ENCODE results near the gene LRCH1. TPM values are rescaled to one million over a fixed set of nuclear protein-coding genes. Genes with fewer than 3 reads are reported as not detected.
A peak's percentile ranks its signal among the peaks of the same experiment; 100 is the strongest.

The LRCH1 gene
- total and polyA plus RNA-seq, 2 donors (not counting 1 experiment from before 2014, with no cell fraction given) = 12.0 to 12.4 TPM

DNA sequence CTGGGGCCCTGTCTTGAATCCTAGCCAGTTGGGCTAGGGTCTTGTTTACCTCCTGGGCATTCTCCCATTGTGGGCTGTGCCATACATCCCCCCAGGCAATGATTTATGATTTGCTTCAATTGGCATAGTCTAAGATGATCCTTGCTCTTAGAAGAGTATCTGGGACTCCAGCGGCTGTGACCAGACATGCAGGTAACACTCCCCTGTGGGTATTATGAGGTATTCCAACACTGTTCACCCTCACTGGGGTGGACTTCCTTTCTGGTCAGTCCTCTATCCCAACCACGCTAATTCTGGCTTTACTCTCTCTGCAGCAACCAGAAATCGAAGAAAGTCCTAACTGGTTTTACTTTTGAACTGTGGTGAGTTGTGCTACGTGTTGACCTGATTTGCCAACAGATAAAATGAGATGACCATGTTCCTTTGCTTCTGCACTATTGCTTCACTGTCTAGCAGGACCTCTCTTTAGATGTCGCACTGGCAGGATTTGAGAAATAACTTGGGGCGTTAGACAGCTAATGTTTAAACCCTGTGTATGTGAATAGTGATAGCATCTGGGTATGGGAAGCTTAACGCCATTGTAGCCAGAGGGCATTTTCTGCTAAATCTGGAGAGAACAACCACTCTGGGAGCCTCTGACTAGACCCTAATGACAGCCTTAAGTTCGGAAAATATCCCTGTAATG, 6.7 kb upstream of the LRCH1 start:
- Histone ChIP-seq H3K9me3 (ENCODE audit: control insufficient read depth, insufficient read depth, low read depth, low read length) (no peaks in the 10 kb centered on the region), H3K4me1 (ENCODE audit: control insufficient read depth, extremely low read depth, insufficient read depth, low read length) (no peaks in the 10 kb centered on the region), H4K20me1 (ENCODE audit: control insufficient read depth, extremely low read depth, insufficient read depth, low read length) (no peaks in the 10 kb centered on the region), H3K27me3 (ENCODE audit: control insufficient read depth, insufficient read depth, low read length) (peaks cover 2% of the 10 kb centered on the region), H3K27ac (ENCODE audit: insufficient read depth, low read length) (no peak overlapping the region), H3K79me2 (ENCODE audit: control insufficient read depth, insufficient read depth, low read length) (no peaks in the 10 kb centered on the region), H3K9ac (ENCODE audit: insufficient read depth, low read length) (no peak overlapping the region), H3K36me3 (ENCODE audit: control insufficient read depth, insufficient read depth, low read length) (no peaks in the 10 kb centered on the region), H3K4me2 (ENCODE audit: extremely low read depth, insufficient read depth, low read length) (no peak overlapping the region), H3K4me3 (replicated peaks in 1 of 4; ENCODE audit: control extremely low read depth in 1 of 4, insufficient read depth in 1 of 4, low read depth in 3 of 4, low read length in 4 of 4) (no peak overlapping the region), H2AFZ (ENCODE audit: low read length) (no peak overlapping the region)
- no peak for DNase-seq (ENCODE audit: low read depth in 2 of 2)
- no peak for TF ChIP-seq EZH2 (IDR thresholded peaks at IDR 0.05; ENCODE audit: low read length, missing control alignments)
- TF ChIP-seq, protein P1, sequence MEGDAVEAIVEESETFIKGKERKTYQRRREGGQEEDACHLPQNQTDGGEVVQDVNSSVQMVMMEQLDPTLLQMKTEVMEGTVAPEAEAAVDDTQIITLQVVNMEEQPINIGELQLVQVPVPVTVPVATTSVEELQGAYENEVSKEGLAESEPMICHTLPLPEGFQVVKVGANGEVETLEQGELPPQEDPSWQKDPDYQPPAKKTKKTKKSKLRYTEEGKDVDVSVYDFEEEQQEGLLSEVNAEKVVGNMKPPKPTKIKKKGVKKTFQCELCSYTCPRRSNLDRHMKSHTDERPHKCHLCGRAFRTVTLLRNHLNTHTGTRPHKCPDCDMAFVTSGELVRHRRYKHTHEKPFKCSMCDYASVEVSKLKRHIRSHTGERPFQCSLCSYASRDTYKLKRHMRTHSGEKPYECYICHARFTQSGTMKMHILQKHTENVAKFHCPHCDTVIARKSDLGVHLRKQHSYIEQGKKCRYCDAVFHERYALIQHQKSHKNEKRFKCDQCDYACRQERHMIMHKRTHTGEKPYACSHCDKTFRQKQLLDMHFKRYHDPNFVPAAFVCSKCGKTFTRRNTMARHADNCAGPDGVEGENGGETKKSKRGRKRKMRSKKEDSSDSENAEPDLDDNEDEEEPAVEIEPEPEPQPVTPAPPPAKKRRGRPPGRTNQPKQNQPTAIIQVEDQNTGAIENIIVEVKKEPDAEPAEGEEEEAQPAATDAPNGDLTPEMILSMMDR (conservative IDR thresholded peaks at IDR 0.05 in 1 of 2, IDR thresholded peaks at IDR 0.05 in 1 of 2; ENCODE audit: low read depth in 1 of 2, low read length in 2 of 2) = no peak

DNA sequence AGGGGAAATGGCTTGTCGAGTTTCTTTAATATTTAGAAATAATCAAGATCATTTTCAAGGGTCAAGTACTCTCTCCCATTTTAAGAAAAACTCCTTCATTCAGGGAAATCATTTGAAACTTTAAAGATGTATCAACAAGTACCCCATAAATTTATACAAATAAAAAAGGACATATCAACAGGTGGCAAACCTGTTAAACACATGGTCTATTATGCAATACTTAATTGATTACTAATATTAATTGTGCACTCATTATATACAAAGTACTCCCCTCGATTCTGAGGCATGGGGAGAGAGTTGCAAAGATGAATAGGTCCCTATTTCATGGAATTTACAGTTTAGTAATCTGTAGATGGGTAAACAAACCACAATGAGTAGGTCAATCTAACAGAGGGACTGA, 2.1 kb upstream of the LRCH1 start:
- TF ChIP-seq, protein P1 (conservative IDR thresholded peaks at IDR 0.05 in 1 of 2, IDR thresholded peaks at IDR 0.05 in 1 of 2; ENCODE audit: low read depth in 1 of 2, low read length in 2 of 2) = no peak
- TF ChIP-seq EZH2 (IDR thresholded peaks at IDR 0.05; ENCODE audit: low read length, missing control alignments) = no peak
- H3K9me3 ChIP-seq (ENCODE audit: control insufficient read depth, insufficient read depth, low read depth, low read length) = no peaks in the 10 kb centered on the region
- H3K27me3 ChIP-seq (ENCODE audit: control insufficient read depth, insufficient read depth, low read length) = peaks cover 2% of the 10 kb centered on the region
- peaks cover 3% of the 10 kb centered on the region for H3K4me1 ChIP-seq (ENCODE audit: control insufficient read depth, extremely low read depth, insufficient read depth, low read length)
- DNase-seq (ENCODE audit: low read depth in 2 of 2) = no peak
- no peaks in the 10 kb centered on the region for H3K36me3 ChIP-seq (ENCODE audit: control insufficient read depth, insufficient read depth, low read length)
- H3K4me2 ChIP-seq (ENCODE audit: extremely low read depth, insufficient read depth, low read length) = no peak overlapping the region
- no peak overlapping the region for H3K9ac ChIP-seq (ENCODE audit: insufficient read depth, low read length)
- H3K27ac ChIP-seq (ENCODE audit: insufficient read depth, low read length) = no peak overlapping the region
- no peaks in the 10 kb centered on the region for H4K20me1 ChIP-seq (ENCODE audit: control insufficient read depth, extremely low read depth, insufficient read depth, low read length)
- H3K4me3 ChIP-seq (replicated peaks in 1 of 4; ENCODE audit: control extremely low read depth in 1 of 4, insufficient read depth in 1 of 4, low read depth in 3 of 4, low read length in 4 of 4) = no peak overlapping the region
- H3K79me2 ChIP-seq (ENCODE audit: control insufficient read depth, insufficient read depth, low read length) = peaks cover 24% of the 10 kb centered on the region
- no peak overlapping the region for H2AFZ ChIP-seq (ENCODE audit: low read length)

DNA sequence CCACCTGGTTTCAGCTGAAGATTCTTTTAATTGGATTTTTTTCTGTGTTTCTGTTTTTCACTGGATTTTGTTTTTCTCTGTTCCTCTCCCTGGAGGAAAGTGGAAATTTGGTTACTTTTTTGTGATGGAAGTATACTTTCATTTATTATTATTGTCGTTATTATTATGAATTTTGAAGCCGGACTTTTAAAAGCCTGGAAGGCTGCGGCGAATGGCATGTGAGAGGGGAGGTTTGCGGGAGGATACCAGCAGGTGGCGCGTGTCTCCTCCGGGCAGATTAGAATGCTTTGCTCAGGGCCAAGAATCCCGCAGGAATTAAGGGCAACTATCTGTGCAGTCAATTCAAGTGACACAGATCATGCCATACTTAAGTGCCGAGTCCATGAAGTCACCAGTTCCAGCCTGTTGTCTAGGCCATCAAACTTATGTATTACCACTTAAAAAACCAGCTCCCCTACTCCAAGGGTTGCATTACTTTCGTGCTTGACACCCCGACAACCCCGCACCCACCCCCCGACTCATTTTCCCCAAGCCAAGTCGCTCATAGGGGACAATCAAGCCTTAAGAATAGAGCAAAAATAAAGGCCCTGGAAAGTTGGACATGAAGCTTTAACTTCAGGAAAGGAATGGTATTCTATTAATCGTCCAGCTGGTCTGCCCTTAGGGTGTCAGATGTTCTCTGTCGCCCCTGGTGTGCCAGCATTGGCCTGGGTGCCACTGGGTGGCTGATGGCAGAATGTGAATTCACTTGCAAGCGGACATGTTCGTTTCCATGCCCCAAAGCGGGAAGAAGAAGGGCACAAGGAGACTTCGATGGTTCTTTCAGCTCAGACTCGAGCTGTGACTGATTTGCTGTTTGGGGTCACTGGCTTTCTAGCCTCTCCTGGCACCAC, 1.3 kb upstream of the LRCH1 start:
- Histone ChIP-seq H4K20me1 (ENCODE audit: control insufficient read depth, extremely low read depth, insufficient read depth, low read length) (no peaks in the 10 kb centered on the region), H3K9ac (ENCODE audit: insufficient read depth, low read length) (no peak overlapping the region), H3K9me3 (ENCODE audit: control insufficient read depth, insufficient read depth, low read depth, low read length) (no peaks in the 10 kb centered on the region), H3K4me3 (replicated peaks in 1 of 4; ENCODE audit: control extremely low read depth in 1 of 4, insufficient read depth in 1 of 4, low read depth in 3 of 4, low read length in 4 of 4) (peak overlapping the region; percentile 68 to 94 (median 88)), H3K27me3 (ENCODE audit: control insufficient read depth, insufficient read depth, low read length) (no peaks in the 10 kb centered on the region), H3K4me1 (ENCODE audit: control insufficient read depth, extremely low read depth, insufficient read depth, low read length) (peaks cover 3% of the 10 kb centered on the region), H3K36me3 (ENCODE audit: control insufficient read depth, insufficient read depth, low read length) (no peaks in the 10 kb centered on the region), H2AFZ (ENCODE audit: low read length) (peak overlapping the region; percentile 82), H3K27ac (ENCODE audit: insufficient read depth, low read length) (peak overlapping the region; percentile 57), H3K79me2 (ENCODE audit: control insufficient read depth, insufficient read depth, low read length) (peaks cover 32% of the 10 kb centered on the region), H3K4me2 (ENCODE audit: extremely low read depth, insufficient read depth, low read length) (peak overlapping the region; percentile 76)
- DNase-seq (ENCODE audit: low read depth in 2 of 2) = peak; percentile 72 to 79
- TF ChIP-seq, protein P1 (conservative IDR thresholded peaks at IDR 0.05 in 1 of 2, IDR thresholded peaks at IDR 0.05 in 1 of 2; ENCODE audit: low read depth in 1 of 2, low read length in 2 of 2) = peak; percentile 89 to 94
- no peak for TF ChIP-seq EZH2 (IDR thresholded peaks at IDR 0.05; ENCODE audit: low read length, missing control alignments)

Data from fibroblast of lung (primary cell).